ENCODE results near the gene TSPAN14. TPM values are rescaled to one million over a fixed set of nuclear protein-coding genes. Genes with fewer than 3 reads are reported as not detected.
A peak's percentile ranks its signal among the peaks of the same experiment; 100 is the strongest.

Gene TSPAN14
- total and polyA plus RNA-seq, 10 of the 15 experiments (the other 5 are each of a cell fraction or from before 2014, with no cell fraction given) = 2.5 to 31.7 (median 17.9) TPM

- TF ChIP-seq REST (IDR thresholded peaks at IDR 0.05; ENCODE audit: low read depth, low read length) (no peak), ZNF24 (IDR thresholded peaks at IDR 0.05) (peak; percentile 74)
Observed at GRCh38 chr10:80502621-80503583, 48.8 kb downstream of the TSPAN14 start (continued).

- Histone ChIP-seq H3K4me3 (no peak overlapping the region), H3K27me3 (replicated peaks in 1 of 2; ENCODE audit: control insufficient read depth in 2 of 2, insufficient read depth in 2 of 2, low read length in 1 of 2) (no peaks in the 10 kb centered on the region), H3K4me1 (ENCODE audit: control insufficient read depth, insufficient read depth, low read length) (peaks cover 37% of the 10 kb centered on the region), H3K4me2 (ENCODE audit: control insufficient read depth, insufficient read depth) (no peak overlapping the region), H2AFZ (ENCODE audit: control insufficient read depth, low read depth, low read length) (no peak overlapping the region), H4K20me1 (ENCODE audit: control insufficient read depth, insufficient read depth) (no peaks in the 10 kb centered on the region), H3K36me3 (ENCODE audit: control insufficient read depth in 2 of 2, insufficient read depth in 2 of 2, low read length in 1 of 2) (peaks cover 15 to 21% of the 10 kb centered on the region in 2 experiments), H3K27ac (ENCODE audit: control insufficient read depth, insufficient read depth) (no peak overlapping the region), H3K79me2 (ENCODE audit: control insufficient read depth, insufficient read depth, low read length) (peaks cover 23% of the 10 kb centered on the region), H3K9ac (ENCODE audit: control insufficient read depth, insufficient read depth, low read length) (no peak overlapping the region), H3K9me3 (replicated peaks; ENCODE audit: control insufficient read depth, insufficient read depth, low read length) (no peaks in the 10 kb centered on the region)
- RAD21 ChIA-PET (ENCODE audit: unreplicated experiment) = interaction anchor here (0.8 to 13.9 kb wide), 10 partner anchors 9 to 442 kb away, joined by 3 to 432 read pairs (median 4); partner anchors contain the start of gene TSPAN14
- SMC1A ChIA-PET (ENCODE audit: uncharacterized antibody, unreplicated experiment) = interaction anchor here (0.9 to 21.2 kb wide), 10 partner anchors 10 to 126 kb away, joined by 3 to 1038 read pairs (median 3); partner anchors contain the start of gene TSPAN14
- intact Hi-C loops (cut with micrococcal nuclease; ENCODE audit: unreplicated experiment) (loop anchor here (5.0 kb wide), 2 partner anchors 46 to 121 kb away; no protein-coding TSS in a partner anchor), in situ Hi-C loops (cut with MboI) (loop anchor here (5.0 kb wide), 1 partner anchor 56 kb away; no protein-coding TSS in a partner anchor)
- DNase-seq (ENCODE audit: low read depth, low spot score) = no peak
- WGBS (ENCODE audit: insufficient coverage, insufficient replicate concordance, low lambda C conversion rate, missing lambda C conversion rate) = 84% methylated on average over 7 of the region's 7 CpGs
- no peak for FAIRE-seq
- CTCF ChIA-PET = interaction anchor here (0.7 to 21.6 kb wide), 10 partner anchors 11 to 358 kb away, joined by 3 to 852 read pairs (median 14); partner anchors contain the start of gene TSPAN14
- no TSS peak for BruUV-seq (replicated peaks)
- POLR2A ChIA-PET = interaction anchor here (0.5 to 8.3 kb wide), 10 partner anchors 10 to 56 kb away, joined by 3 to 60 read pairs (median 5); partner anchors contain the start of gene TSPAN14
- no peak for ATAC-seq
- no peak for TF ChIP-seq CBX3 (IDR thresholded peaks at IDR 0.05; ENCODE audit: borderline replicate concordance, low read depth)
- TF ChIP-seq MYC (IDR thresholded peaks at IDR 0.05; ENCODE audit: insufficient read depth, insufficient read length, insufficient replicate concordance, low read length, severe bottlenecking) = no peak
- TF ChIP-seq SPI1 (IDR thresholded peaks at IDR 0.05; ENCODE audit: borderline replicate concordance, insufficient read depth, low read depth, low read length) = no peak
- TF ChIP-seq NBN (IDR thresholded peaks at IDR 0.05) = no peak
- no peak for TF ChIP-seq PAX5 (IDR thresholded peaks at IDR 0.05; ENCODE audit: borderline replicate concordance, low read depth, low read length)
- no peak for TF ChIP-seq NFYB (IDR thresholded peaks at IDR 0.05; ENCODE audit: insufficient read depth, low read depth, low read length)
- TF ChIP-seq BRCA1 (IDR thresholded peaks at IDR 0.05; ENCODE audit: low read depth, low read length) = no peak
- TF ChIP-seq PBX3 (IDR thresholded peaks at IDR 0.05; ENCODE audit: insufficient replicate concordance, low read depth, low read length) = no peak
- no peak for TF ChIP-seq POLR2AphosphoS2 (IDR thresholded peaks at IDR 0.05; ENCODE audit: low read depth, low read length)
- TF ChIP-seq ZZZ3 (IDR thresholded peaks at IDR 0.05; ENCODE audit: control insufficient read depth, insufficient read length, low read depth) = no peak
Observed at GRCh38 chr10:80503584-80504157, 49.6 kb downstream of the TSPAN14 start.
